K562 (cell line): ENCODE measurements around the gene ZNF107.

Source experiments
- ADNP ChIP-seq: fragments of 200-800 bp; sonication (Bioruptor generic); IDR thresholded peaks from 2 replicates; pipeline ENCODE4 v1.6.1; 2016; ENCODE audit warnings: missing genetic modification characterization, missing compliant biosample characterization
- EP300 ChIP-seq: IDR thresholded peaks from 2 replicates; pipeline ENCODE4 v1.6.1; 2012; ENCODE audit warnings: low read length, improper control_type of control experiment
- EZH2 ChIP-seq: IDR thresholded peaks from 2 replicates; pipeline ENCODE4 v1.6.1; 2012; ENCODE audit warnings: low read depth, mild to moderate bottlenecking, inconsistent platforms, low read length, borderline replicate concordance
- ZBTB7A ChIP-seq: IDR thresholded peaks from 2 replicates; pipeline ENCODE4 v1.6.1; 2011; ENCODE audit warnings: low read depth, mild to moderate bottlenecking, low read length, moderate library complexity, borderline replicate concordance; ENCODE audit not compliant: control insufficient read depth
- TF ChIP-seq, protein P1 (sequence below), 2 experiments: fragments of 200-800 bp in 1 of 2; sonication (Bioruptor generic) in 1 of 2; sonication (generic) in 1 of 2; formaldehyde crosslinking in 1 of 2; IDR thresholded peaks in 1 of 2; conservative IDR thresholded peaks in 1 of 2; 2 replicates each; pipeline versions ENCODE4 v1.5.0 to v1.6.1; 2016 to 2020; ENCODE audit warnings: missing compliant biosample characterization in 1 of 2, missing genetic modification characterization in 1 of 2, missing genetic modification reagents in 1 of 2
- TF ChIP-seq, protein P2 (sequence below), 3 experiments: fragments of 200-800 bp in 1 of 3; fragments of 250-450 bp in 1 of 3; fragments of 450-650 bp in 1 of 3; sonication (Bioruptor Pico) in 1 of 3; sonication (Bioruptor generic) in 1 of 3; formaldehyde crosslinking in 1 of 3; IDR thresholded peaks; 2 replicates each; pipeline versions ENCODE4 v1.6.1 to v1.8.0; 2016 to 2022; ENCODE audit warnings: mild to moderate bottlenecking in 2 of 3, missing genetic modification characterization in 2 of 3, missing compliant biosample characterization in 1 of 3, moderate library complexity in 1 of 3

DNA sequence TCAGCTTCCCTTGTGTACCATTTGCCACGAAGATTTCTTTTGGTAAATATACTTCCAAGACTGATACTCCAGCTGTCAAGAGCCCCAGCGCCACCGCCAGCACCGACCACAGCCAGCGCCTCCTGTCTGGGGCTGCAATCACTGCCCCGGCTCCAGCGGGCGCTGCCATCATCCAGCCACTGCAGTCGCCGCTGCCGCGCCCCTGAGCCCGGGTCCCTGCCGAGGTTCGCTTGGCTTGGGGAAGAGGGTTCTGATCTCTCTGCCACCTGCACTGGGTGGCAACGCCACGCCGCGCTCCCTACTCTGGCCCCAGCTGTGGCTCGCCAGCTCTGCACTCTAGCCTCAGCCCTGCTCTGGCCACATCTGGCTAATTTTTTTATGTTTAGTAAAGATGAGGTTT lies 70.6 kb downstream of the ZNF107 start:
- TF ChIP-seq EP300 (no peak), ADNP (tag) (no peak), ZBTB7A (no peak), EZH2 (no peak)
- TF ChIP-seq, protein P1, sequence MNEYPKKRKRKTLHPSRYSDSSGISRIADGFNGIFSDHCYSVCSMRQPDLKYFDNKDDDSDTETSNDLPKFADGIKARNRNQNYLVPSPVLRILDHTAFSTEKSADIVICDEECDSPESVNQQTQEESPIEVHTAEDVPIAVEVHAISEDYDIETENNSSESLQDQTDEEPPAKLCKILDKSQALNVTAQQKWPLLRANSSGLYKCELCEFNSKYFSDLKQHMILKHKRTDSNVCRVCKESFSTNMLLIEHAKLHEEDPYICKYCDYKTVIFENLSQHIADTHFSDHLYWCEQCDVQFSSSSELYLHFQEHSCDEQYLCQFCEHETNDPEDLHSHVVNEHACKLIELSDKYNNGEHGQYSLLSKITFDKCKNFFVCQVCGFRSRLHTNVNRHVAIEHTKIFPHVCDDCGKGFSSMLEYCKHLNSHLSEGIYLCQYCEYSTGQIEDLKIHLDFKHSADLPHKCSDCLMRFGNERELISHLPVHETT (CRISPR knock-in tag; conservative IDR thresholded peaks at IDR 0.05 in 1 of 2, IDR thresholded peaks at IDR 0.05 in 1 of 2), result no peak
- TF ChIP-seq, protein P2, sequence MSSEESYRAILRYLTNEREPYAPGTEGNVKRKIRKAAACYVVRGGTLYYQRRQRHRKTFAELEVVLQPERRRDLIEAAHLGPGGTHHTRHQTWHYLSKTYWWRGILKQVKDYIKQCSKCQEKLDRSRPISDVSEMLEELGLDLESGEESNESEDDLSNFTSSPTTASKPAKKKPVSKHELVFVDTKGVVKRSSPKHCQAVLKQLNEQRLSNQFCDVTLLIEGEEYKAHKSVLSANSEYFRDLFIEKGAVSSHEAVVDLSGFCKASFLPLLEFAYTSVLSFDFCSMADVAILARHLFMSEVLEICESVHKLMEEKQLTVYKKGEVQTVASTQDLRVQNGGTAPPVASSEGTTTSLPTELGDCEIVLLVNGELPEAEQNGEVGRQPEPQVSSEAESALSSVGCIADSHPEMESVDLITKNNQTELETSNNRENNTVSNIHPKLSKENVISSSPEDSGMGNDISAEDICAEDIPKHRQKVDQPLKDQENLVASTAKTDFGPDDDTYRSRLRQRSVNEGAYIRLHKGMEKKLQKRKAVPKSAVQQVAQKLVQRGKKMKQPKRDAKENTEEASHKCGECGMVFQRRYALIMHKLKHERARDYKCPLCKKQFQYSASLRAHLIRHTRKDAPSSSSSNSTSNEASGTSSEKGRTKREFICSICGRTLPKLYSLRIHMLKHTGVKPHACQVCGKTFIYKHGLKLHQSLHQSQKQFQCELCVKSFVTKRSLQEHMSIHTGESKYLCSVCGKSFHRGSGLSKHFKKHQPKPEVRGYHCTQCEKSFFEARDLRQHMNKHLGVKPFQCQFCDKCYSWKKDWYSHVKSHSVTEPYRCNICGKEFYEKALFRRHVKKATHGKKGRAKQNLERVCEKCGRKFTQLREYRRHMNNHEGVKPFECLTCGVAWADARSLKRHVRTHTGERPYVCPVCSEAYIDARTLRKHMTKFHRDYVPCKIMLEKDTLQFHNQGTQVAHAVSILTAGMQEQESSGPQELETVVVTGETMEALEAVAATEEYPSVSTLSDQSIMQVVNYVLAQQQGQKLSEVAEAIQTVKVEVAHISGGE (CRISPR knock-in tag; IDR thresholded peaks at IDR 0.05), result no peak
